GM18951 (cell line): ENCODE results near the gene PRLH.

Experiments used
- POLR2A ChIP-seq: IDR thresholded peaks from 4 replicates; pipeline ENCODE4 v1.6.1; 2011; ENCODE audit warnings: mild to moderate bottlenecking; ENCODE audit not compliant: insufficient read length, insufficient read depth; ENCODE audit errors: extremely low read depth
- in situ Hi-C: fragments of 300-500 bp; cut with MboI; formaldehyde crosslinking; loops from one replicate; pipeline ENCODE4 v1.12.0; 2022; ENCODE audit warnings: low sequenced_read_pairs, mixed read lengths, inconsistent platforms; ENCODE audit not compliant: unreplicated experiment

The PRLH gene

DNA sequence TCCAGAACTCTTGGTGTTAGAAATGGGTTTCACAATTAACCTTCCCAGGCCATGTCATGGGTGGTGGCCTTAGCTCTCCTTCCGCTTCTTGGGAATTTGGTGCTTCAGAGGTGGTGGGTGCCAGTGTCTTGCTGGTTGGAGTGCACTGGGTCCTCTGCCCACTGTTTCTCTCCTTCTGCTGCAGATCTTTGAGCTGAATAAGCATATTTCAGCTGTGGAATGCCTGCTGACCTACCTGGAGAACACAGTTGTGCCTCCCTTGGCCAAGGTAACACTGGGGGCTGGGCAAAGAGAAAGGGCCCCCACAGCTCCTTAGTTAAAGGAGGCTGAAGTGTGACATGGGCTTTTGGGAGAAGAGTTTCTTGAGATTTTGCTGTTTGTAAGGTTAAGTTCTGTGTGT is 32.0 kb upstream of the PRLH start:
- TF ChIP-seq POLR2A, result no peak
- in situ Hi-C loops, result no loop called here

GRCh38 chr2:237535385-237536082 is 30.8 kb upstream of the PRLH start:
- in situ Hi-C loops, result no loop called here
- TF ChIP-seq POLR2A, result no peak

DNA sequence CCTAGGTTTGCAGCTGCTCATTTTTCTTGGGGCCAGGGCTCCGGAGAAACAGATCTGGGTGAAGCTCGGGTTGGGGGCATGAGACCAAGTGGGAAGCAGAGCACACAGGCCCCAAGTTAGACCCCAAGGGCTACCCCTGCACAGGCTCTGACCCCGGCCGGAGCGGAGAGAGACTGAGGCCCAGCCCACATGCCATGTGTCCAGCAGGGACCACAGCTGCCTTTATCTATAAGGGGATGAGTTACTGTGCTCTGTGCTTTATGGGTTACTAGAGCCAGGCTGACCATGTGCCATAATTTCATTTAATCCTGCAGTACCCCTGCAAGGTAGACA is 30.3 kb upstream of the PRLH start:
- in situ Hi-C loops, result no loop called here
- no peak for TF ChIP-seq POLR2A

DNA sequence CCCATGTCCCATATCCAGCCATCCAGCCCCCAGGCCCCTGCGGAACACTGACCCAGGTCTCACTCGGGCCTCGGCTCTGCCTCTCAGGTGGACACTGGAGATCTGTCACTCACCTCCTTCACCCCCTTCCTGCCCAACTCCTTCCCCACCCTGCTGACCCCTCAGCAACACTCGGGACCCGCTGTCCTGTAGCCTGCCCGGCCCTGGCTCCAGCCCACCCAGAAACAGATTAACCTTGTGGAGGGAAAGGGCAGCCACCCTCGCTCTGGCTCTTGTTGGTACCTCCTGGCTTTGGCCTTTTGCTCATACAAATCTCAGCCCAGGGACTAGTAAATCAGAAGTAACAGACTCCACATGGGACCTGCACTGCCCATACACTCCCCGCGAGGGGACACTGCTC is 29.8 kb upstream of the PRLH start:
- in situ Hi-C loops, result no loop called here

GRCh38 chr2:237538001-237538720 is 28.2 kb upstream of the PRLH start:
- in situ Hi-C loops, result no loop called here
- no peak for TF ChIP-seq POLR2A

More for the DNA sequence above, 29.8 kb upstream of the PRLH start:
- TF ChIP-seq POLR2A, result no peak

GRCh38 chr2:237538901-237539300 is 27.5 kb upstream of the PRLH start:
- TF ChIP-seq POLR2A, result no peak
- in situ Hi-C loops, result no loop called here

- in situ Hi-C loops, result no loop called here
- TF ChIP-seq POLR2A, result no peak
Observed at GRCh38 chr2:237539681-237540080, 26.7 kb upstream of the PRLH start.

DNA sequence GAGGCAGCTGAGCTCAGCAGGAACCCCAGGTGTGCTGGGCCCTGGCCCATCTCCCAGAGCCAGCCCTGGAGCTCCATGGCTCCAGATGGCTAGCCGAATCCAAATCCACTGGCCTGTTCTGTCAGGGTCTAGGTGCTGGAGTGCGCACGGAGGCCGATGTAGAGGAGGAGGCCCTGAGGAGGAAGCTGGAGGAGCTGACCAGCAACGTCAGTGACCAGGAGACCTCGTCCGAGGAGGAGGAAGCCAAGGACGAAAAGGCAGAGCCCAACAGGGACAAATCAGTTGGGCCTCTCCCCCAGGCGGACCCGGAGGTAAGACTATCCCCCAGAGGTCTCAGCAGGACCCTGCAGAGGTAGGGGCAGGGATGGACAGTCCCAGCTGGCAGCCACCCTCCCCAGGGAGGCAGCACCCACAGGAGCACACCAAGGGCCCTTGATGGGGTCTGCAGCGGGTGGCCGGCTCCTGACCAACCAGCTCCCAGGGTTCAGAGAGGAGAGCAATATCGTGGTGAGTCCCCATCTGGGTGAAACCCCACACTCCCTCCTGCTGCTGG is 26.1 kb upstream of the PRLH start:
- no peak for TF ChIP-seq POLR2A
- in situ Hi-C loops, result no loop called here

DNA sequence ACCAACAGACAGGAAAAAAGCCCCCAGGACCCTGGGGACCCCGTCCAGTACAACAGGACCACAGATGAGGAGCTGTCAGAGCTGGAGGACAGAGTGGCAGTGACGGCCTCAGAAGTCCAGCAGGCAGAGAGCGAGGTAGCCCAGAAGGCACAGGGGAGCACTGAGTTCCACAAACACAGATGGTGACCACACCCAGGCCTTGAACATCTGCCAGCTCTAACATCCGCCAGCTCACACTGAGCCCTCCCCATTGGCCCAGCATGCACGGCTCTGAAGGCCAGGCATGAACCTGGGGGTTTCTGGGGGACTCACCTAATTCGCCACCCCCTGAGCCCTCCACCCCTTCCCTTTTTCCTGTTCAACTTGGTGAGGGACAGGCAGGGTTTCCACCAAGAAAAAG is 25.6 kb upstream of the PRLH start:
- in situ Hi-C loops, result no loop called here
- no peak for TF ChIP-seq POLR2A

DNA sequence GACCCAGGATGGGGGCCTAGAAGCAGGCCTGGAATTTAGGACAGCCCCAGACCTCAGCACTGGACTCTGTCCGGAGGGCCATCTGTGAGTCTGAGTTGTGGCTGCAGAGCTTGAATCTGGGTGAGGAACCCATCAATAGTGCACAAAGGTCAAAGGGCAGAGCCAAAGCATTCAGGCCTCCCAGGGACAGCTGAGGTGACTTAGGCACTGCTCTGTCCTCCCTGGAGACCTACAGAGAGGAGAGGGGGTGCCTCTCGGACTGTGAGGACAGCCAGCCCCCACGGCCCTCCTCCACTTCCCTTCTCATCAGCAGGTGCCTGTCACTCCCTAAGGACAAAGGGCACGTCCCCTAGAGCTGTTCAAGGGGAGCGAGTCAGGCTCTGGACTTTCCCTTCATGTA is 25.1 kb upstream of the PRLH start:
- in situ Hi-C loops, result no loop called here
- no peak for TF ChIP-seq POLR2A

GRCh38 chr2:237542001-237542704 is 24.2 kb upstream of the PRLH start:
- no peak for TF ChIP-seq POLR2A
- in situ Hi-C loops, result no loop called here

DNA sequence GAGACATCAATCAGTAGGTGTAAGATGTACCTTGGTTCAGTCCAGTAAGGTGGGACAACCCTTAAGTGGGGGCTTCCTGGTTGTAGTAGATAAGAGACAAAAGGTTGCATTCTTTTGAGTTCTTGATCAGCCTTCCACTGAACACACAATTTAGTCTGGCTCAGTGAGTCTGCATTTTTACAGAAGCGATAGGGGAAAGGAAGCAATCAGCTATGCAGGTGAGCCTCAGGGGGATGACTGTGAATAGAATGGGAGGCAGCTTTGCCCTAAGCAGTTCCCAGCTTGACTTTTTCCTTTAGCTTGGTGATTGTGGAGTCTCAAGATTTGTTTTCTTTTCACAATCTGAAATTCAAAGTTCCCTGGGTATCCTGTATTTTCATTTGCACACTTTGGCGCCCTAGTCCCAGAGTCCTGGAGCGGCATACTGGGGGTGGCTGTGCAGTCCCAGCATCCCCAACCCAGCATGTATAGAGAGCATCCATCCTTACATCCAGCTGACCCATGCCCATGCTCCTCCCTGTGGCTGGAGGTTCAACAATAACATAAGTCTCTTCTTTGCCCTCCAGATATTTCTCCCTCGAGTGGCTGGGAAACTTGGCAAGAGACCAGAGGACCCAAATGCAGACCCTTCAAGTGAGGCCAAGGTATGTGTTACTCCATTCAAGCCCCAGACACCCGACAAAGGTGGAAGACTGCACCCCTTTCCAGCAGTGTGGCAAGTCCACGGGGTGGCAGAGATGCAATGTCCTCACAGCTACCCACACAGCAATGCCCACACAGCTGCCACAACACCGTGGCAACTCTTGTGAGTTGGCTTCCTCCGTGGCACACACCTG is 20.1 kb upstream of the PRLH start:
- no peak for TF ChIP-seq POLR2A
- in situ Hi-C loops, result no loop called here
